ENCODE results near the gene EHD3.

The EHD3 gene

GRCh38 chr2:31233741-31234682 is at the start of gene EHD3:
Gene EHD3 (plus strand): TSS chr2:31234152. CDS start chr2:31234622, 470 bp downstream.
- no peak within 1 kb of the TSS for H3K27ac ChIP-seq
- peak; percentile 84 for TF ChIP-seq CTCF (IDR thresholded peaks at IDR 0.05)
- TF ChIP-seq ZFX (IDR thresholded peaks at IDR 0.05; ENCODE audit: borderline replicate concordance): no peak

- H3K27ac ChIP-seq: no peak overlapping the region
- TF ChIP-seq CTCF (IDR thresholded peaks at IDR 0.05) (no peak), ZFX (IDR thresholded peaks at IDR 0.05; ENCODE audit: borderline replicate concordance) (no peak)
These were observed 46.8 kb upstream of the EHD3 start for GRCh38 chr2:31187166-31187565.

- H3K27ac ChIP-seq: no peak overlapping the region
These were observed 45.8 kb upstream of the EHD3 start for GRCh38 chr2:31188131-31188530.

GRCh38 chr2:31189141-31189540 is 44.8 kb upstream of the EHD3 start:
- H3K27ac ChIP-seq: no peak overlapping the region
- no peak for TF ChIP-seq ZFX (IDR thresholded peaks at IDR 0.05; ENCODE audit: borderline replicate concordance)
- TF ChIP-seq CTCF (IDR thresholded peaks at IDR 0.05): no peak

More at GRCh38 chr2:31188131-31188530, 45.8 kb upstream of the EHD3 start:
- TF ChIP-seq ZFX (IDR thresholded peaks at IDR 0.05; ENCODE audit: borderline replicate concordance) (no peak), CTCF (IDR thresholded peaks at IDR 0.05) (no peak)

- no peak overlapping the region for H3K27ac ChIP-seq
- TF ChIP-seq CTCF (IDR thresholded peaks at IDR 0.05) (no peak), ZFX (IDR thresholded peaks at IDR 0.05; ENCODE audit: borderline replicate concordance) (no peak)
These were observed 43.8 kb upstream of the EHD3 start for GRCh38 chr2:31190188-31190587.

GRCh38 chr2:31191931-31192330 is 42.0 kb upstream of the EHD3 start:
- TF ChIP-seq ZFX (IDR thresholded peaks at IDR 0.05; ENCODE audit: borderline replicate concordance): no peak
- TF ChIP-seq CTCF (IDR thresholded peaks at IDR 0.05): no peak
- H3K27ac ChIP-seq: no peak overlapping the region

- TF ChIP-seq ZFX (IDR thresholded peaks at IDR 0.05; ENCODE audit: borderline replicate concordance) (no peak), CTCF (IDR thresholded peaks at IDR 0.05) (no peak)
- no peak overlapping the region for H3K27ac ChIP-seq
These were observed 41.6 kb upstream of the EHD3 start for GRCh38 chr2:31192396-31192795.
